ENCODE results near the gene PPM1K.

DNA sequence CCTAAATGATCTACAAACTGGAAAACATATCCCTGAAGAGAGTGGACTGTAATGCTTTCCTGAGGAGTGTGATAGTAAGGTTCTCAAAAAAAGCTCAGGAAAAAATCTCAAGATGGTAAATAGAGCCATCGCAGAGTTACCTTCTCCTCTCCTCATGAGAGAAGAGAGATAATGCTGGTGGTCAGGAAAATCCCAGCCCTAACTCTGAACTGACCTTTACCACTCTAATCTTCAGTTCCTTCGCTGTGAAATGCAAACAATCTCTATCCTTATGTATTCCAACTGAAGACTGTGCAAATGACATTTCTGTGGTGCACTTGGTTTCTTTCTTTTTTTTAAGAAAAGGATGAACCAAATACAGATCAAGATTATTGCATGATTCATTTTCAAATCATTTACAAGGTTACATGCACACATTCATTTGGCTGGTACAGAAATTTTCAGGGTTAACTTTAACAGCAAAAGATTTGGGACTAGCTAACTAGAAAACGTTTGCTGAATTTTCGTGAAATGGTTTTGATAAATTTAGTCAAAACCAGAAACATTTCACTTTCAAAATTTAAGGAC is 8.3 kb downstream of the PPM1K start:
- TF ChIP-seq ESRRA (IDR thresholded peaks at IDR 0.05; ENCODE audit: borderline replicate concordance, low read length) (no peak), ZNF302 (CRISPR knock-in tag; IDR thresholded peaks at IDR 0.05) (no peak), JUN (IDR thresholded peaks at IDR 0.05) (no peak), RAD21 (conservative IDR thresholded peaks at IDR 0.05 in 1 of 2, IDR thresholded peaks at IDR 0.05 in 1 of 2) (no peak), RFX5 (IDR thresholded peaks at IDR 0.05) (no peak), POLR2A (IDR thresholded peaks at IDR 0.05; ENCODE audit: low read length) (no peak), ZFP36 (IDR thresholded peaks at IDR 0.05; ENCODE audit: borderline replicate concordance, partially characterized antibody) (no peak), CEBPB (IDR thresholded peaks at IDR 0.05) (no peak), POLR2AphosphoS2 (conservative IDR thresholded peaks at IDR 0.05; ENCODE audit: low read length) (no peak)
- TF ChIP-seq, protein P1, sequence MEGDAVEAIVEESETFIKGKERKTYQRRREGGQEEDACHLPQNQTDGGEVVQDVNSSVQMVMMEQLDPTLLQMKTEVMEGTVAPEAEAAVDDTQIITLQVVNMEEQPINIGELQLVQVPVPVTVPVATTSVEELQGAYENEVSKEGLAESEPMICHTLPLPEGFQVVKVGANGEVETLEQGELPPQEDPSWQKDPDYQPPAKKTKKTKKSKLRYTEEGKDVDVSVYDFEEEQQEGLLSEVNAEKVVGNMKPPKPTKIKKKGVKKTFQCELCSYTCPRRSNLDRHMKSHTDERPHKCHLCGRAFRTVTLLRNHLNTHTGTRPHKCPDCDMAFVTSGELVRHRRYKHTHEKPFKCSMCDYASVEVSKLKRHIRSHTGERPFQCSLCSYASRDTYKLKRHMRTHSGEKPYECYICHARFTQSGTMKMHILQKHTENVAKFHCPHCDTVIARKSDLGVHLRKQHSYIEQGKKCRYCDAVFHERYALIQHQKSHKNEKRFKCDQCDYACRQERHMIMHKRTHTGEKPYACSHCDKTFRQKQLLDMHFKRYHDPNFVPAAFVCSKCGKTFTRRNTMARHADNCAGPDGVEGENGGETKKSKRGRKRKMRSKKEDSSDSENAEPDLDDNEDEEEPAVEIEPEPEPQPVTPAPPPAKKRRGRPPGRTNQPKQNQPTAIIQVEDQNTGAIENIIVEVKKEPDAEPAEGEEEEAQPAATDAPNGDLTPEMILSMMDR (IDR thresholded peaks at IDR 0.05): no peak
- TF ChIP-seq, protein P2, sequence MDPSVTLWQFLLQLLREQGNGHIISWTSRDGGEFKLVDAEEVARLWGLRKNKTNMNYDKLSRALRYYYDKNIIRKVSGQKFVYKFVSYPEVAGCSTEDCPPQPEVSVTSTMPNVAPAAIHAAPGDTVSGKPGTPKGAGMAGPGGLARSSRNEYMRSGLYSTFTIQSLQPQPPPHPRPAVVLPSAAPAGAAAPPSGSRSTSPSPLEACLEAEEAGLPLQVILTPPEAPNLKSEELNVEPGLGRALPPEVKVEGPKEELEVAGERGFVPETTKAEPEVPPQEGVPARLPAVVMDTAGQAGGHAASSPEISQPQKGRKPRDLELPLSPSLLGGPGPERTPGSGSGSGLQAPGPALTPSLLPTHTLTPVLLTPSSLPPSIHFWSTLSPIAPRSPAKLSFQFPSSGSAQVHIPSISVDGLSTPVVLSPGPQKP (IDR thresholded peaks at IDR 0.05; ENCODE audit: low read depth, low read length): no peak
